LHCN-M2 (cell line): ENCODE data around the gene ANKRD62. TPM values are rescaled to one million over a fixed set of nuclear protein-coding genes. Genes with fewer than 3 reads are reported as not detected.
"Not testable (repeated sequence)": the region's sequence is repeated elsewhere in the genome, so short reads cannot be mapped to it uniquely, and the experiment has no call there.

Experiments used
- DNase-seq: peaks from one replicate; pipeline ENCODE4 v3.0.0-alpha.2; 2012; ENCODE audit warnings: low read depth
- total RNA-seq: library from RNA; depleted of rRNA; stranded (reverse); fragments of >200 nt; gene quantifications from 2 replicates; pipeline ENCODE4 v1.2.3, GENCODE V29; 2014

Gene ANKRD62
- total RNA-seq, 1 experiment from 2014 or later: not detected

- no peak for DNase-seq
Observed at GRCh38 chr18:12065397-12065796, 28.2 kb upstream of the ANKRD62 start.

- no peak for DNase-seq
Observed at GRCh38 chr18:12066910-12067511, 26.6 kb upstream of the ANKRD62 start.

GRCh38 chr18:12067671-12068070 is 26.0 kb upstream of the ANKRD62 start:
- DNase-seq: no peak

- not testable (repeated sequence) for DNase-seq
Observed at GRCh38 chr18:12068316-12068949, 25.2 kb upstream of the ANKRD62 start.

- no peak for DNase-seq
Observed at GRCh38 chr18:12068950-12069320, 24.7 kb upstream of the ANKRD62 start.

GRCh38 chr18:12071066-12071465 is 22.6 kb upstream of the ANKRD62 start:
- DNase-seq: not testable (repeated sequence)

DNA sequence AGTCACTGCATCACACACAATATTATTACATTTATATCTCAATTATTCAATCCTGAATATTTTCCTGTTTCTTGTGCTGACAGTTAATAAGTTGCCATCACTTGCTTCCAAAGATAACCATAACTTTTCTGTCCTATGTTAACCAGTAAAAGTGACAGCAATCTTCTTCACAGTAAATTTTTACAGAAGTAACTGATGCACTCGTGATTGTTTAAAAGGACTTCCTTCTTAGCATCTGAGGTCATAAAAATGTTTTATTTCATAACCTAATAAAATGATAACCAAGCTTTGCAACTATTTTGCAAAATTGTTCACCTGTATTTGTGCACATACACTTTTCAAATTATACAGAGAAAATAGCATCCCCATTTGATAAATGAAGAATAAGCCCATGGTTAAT is 20.6 kb upstream of the ANKRD62 start:
- no peak for DNase-seq

GRCh38 chr18:12074736-12075135 is 18.9 kb upstream of the ANKRD62 start:
- no peak for DNase-seq

- DNase-seq: peak; percentile 47
Observed at GRCh38 chr18:12076424-12077140, 17.1 kb upstream of the ANKRD62 start.

- not testable (repeated sequence) for DNase-seq
Observed at GRCh38 chr18:12077994-12078393, 15.6 kb upstream of the ANKRD62 start.

DNA sequence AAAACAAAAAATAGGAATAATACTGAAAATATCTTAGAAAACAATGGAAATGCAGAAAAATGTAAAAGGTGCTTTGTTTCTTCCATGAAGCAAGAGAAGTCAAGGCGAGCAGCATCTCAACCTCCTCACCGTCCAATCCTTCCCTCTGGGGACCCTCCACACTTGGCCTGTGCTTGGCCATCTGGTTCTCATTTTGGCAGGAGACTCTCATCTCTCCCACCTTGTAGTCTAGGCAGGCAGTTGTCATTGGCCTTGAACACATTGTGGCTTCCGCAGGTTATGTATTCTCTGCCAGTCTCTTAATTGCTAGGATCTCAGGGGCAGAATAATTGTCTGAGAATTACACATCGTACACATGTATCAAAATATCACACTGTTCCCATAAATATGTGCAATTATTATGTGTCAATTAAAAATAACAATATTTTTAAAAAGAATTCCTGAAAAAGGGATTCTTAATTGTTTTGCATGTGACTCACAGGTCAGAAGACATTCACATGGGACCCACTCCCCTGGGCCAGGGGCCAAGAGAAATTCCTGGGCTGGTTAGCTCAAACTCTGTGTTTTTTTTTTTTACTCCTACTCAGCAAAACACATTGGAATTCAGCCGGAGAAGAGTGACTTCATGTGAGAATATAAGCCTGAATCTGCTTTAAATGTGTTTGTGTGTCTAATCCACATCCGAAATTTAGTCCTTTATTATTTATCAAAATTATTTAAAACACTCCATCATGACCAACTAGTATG is 14.0 kb upstream of the ANKRD62 start:
- DNase-seq: peak; percentile 24

DNA sequence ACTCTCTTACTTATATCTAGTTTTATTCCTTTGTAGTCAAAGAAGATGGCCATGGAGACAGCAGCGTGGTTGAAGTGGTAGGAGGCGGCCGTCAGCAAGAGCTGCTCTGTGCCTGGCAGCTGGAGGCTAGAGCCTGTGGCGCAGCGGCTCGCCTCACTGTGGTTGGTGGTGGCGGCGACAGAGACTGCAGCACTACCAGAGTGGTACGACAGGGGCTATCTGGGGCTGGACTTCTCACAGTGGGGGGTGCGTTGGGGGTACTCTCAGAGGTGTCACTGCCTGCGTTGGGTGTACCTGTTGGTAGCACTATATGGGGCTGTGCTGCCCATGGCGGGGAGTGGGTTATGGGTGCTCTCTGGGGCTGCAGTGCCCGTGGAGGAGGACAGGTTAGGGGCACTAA is 8.5 kb upstream of the ANKRD62 start:
- DNase-seq: no peak

GRCh38 chr18:12085786-12086185 is 7.9 kb upstream of the ANKRD62 start:
- no peak for DNase-seq

GRCh38 chr18:12086249-12086648 is 7.4 kb upstream of the ANKRD62 start:
- DNase-seq: no peak

DNA sequence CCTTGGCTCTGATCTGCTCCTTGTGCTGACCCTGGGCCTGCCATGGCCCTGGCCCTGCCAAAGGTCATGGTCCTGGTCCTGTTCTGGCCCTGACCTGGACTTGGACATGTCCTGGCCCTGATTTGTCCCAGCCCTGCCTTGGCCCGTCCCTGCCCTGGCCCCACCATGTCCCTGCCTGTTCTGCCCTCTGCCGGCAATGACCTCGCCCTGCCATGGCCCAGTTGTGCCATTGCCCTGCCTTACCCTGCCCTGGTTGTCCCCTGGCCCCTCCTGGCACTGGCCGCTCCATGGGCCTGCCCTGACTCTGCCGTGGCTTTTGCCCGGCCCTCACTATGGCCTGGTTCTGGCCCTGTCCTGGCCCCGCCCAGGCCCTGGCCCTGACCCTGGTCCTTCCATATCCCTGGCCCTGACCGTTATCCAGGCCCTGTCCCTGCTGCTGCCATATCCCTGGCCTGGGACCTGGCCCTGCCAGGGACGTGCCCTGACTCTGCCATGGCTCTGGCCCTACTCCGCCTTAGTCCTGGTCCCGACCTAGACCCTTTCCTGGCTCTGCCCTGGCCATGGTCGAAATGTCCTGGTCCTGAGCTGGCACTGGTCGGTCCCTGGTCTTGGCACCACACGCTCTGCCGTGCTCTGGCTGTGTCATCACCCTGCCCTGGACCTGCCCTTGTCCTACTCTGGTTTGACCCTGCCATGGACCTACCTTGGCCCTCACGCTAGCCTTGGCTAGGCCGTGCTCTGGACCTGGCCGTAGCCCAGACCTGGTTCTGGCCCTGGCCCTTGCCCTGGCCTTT is 6.8 kb upstream of the ANKRD62 start:
- DNase-seq: no peak

DNA sequence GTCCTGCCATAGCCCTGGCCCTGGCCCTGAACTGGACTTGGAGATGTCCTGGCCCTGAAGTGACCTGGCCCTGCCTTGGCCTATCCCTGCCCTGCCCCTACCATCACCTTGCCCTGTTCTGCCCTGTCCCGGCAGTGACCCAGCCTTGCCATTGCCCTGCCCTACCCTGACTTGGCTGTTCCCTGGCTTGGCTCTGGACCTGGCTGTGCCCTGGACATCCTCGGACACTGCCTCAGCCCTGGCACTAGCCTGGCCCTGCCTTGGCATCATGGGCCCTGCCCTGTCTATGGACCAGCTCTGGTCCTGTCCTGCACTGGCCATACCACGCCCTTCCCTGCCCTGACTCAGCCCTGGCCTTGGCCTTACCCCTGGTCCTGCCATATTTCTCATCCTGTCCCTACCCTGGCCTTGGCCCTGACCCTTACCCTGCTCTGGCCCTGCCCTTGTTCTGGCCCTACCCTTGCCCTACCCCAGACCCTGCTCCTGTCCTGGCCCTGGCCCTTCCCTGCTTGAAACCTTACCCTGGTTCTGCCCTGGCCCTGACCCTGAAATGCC is 6.1 kb upstream of the ANKRD62 start:
- DNase-seq: no peak

- DNase-seq: no peak
Observed at GRCh38 chr18:12088096-12088495, 5.5 kb upstream of the ANKRD62 start.

DNA sequence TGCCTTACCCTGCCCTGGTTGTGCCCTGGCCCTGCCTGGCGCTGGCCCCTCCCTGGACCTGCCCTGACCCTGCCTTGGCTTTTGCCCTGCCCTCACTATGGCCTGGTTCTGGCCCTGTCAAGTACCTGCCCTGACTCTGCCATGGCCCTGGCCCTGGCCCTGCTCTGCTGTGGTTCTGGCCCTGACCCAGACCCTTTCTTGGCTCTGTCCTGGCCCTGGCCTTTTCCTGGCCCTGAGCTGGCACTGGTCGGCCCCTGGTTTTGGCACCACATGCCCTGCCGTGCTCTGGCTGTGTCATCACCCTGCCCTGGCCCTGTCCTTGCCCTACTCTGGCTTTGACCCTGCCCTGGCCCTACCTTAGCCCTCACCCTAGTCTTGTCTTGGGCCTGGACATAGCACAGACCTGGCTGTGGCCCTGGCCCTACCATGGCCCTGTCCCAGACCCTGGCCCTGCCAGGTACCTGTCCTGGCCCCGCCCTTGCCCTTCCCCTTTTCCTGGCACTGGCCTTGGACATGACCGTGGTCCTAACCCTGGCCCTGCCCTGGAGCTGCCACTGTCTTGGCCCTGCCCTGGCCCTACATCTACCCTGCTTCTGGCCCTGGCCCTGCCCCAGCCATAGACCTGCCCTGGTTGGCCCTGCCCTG is 4.8 kb upstream of the ANKRD62 start:
- DNase-seq: no peak

GRCh38 chr18:12091538-12092141 is 2.0 kb upstream of the ANKRD62 start:
- peak; percentile 5 for DNase-seq
